Activated CD8-positive, alpha-beta memory T cell treated with anti-CD3 and anti-CD28 coated beads, Interleukin-2, amount 50 U/mL, for 1 hour (primary cell): ENCODE measurements around the gene EHBP1L1.

ENCODE experiments used
- DNase-seq: peaks from one replicate; pipeline ENCODE4 v3.0.0-alpha.2; 2020; ENCODE audit errors: extremely low read depth

Gene EHBP1L1

DNA sequence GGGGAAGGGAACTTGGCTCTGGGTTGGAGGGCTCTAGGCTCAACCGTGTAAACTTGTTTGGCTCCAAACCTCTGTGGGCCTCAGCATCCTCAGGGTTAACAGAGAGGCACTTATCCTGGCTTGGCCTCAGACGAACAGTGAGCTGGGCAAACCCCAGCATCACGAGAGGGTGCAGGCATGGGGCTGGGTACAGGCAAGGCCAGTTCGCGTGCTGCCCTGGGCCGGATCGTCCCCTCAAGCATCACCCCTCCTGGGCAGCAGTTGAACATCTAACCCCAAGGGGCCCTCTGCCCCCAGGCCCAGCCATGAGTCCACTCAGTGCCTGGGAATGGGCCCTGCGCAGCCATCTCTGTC lies 1.9 kb downstream of the EHBP1L1 start:
- no peak for DNase-seq

DNA sequence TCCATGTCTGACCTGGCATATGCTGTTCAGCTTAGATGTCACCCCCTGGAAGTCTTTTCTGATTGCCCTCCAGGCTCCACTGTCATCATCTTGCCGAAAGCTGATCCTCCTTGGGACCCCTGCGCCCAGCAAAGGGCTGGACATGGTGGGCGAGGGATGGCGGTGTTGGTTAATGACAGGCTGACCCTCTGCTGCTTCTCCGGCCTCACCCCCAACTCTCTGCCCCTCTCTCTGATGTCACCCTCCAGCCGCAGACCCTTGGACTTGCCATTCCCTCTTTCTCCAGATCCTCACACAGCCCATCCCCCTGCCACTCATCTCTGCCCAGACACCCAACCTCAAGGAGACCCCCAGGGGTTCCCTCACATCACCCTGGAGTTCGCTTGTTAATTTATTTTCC lies 2.3 kb downstream of the EHBP1L1 start:
- no peak for DNase-seq

DNA sequence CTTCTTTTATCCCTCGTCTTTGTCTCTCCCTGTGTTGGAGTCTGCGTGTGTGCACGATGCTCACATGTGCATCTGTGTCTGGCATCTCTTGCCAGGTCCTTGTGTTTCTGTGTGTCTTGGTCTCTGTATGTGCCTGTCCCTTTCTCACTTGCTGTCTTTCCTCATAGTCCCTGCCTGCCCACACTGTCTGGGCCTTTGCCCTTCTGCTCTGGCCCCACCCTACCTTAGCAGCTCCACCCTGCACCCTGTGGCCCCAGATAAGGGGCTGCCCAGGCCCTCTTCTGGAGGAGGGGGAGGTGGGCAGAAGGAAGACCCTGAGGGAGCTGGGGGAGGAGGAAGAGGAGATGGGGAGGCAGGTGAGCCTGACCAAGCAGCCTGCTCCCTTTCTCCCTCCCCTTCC lies 2.8 kb downstream of the EHBP1L1 start:
- no peak for DNase-seq

DNA sequence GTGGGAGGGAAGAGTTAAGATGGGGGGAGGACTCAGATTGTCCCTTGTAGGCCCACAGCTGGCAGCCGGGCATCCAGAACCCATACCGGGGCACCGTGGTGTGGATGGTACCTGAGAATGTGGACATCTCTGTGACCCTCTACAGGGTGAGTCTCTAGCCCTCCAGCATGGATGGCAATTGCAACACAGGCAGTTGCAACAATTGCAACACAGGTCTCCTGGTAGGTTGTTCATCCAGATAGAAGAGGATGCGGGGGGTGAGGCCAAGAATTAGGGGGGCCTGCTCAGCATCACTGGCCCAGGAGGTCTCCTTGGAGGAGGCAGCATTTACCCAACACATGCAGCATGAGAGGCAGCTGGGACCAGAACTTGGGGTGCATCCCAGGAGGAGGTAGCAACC lies 3.4 kb downstream of the EHBP1L1 start:
- no peak for DNase-seq

GRCh38 chr11:65580031-65580692 lies 4.3 kb downstream of the EHBP1L1 start:
- DNase-seq = no peak

DNA sequence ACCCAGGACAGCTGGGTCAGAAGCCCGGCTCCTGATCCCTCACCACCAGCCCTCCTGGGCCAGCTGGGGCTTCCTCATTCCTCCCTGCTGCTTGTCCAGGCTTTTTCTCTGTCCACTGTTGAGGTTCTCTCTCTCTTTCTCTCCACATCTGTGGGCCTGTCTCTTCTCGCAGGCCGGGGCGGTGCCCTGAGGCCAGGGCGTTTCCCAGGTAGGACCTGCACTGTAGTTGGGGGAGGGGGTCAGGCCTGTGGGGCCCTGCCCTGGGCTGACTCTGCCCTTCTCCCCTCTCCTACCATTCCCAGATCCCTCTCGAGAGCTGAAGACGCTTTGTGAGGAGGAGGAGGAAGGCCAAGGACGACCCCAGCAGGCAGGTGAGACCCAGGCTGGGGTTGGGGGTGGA lies 4.9 kb downstream of the EHBP1L1 start:
- no peak for DNase-seq

DNA sequence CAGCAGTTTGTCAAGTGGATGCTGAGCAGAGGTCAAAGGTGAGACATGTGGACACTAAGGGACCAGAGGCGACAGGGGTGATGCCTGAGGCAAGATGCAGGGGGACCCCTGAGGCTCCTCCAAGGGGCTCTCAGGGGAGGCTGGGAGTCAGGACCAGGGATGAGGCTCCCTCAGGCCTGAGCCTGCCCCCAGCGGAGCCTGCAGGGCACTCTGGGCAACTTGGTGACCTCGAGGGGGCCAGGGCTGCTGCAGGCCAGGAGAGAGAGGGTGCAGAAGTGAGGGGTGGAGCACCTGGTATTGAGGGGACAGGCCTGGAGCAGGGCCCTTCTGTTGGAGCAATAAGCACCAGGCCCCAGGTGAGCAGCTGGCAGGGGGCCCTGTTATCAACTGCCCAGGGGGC lies 6.1 kb downstream of the EHBP1L1 start:
- DNase-seq = no peak

- DNase-seq = no peak
Measured at GRCh38 chr11:65583589-65583988, 7.7 kb downstream of the EHBP1L1 start.

DNA sequence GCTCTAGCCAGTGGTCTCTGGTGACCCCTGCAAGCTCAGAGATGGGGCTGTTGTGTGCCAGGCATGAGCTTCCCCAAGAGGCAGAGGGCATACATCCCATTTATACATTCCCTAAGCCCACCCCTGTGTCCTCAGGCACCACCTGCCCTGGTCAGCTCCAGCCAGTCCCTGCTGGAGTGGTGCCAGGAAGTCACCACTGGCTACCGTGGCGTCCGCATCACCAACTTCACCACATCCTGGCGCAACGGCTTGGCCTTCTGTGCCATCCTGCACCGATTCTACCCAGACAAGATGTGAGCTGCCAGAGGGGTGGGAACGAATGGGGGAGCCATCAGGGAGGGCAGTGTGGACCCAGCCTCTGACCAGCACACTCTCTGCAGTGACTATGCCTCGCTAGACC lies 8.3 kb downstream of the EHBP1L1 start:
- DNase-seq = no peak

DNA sequence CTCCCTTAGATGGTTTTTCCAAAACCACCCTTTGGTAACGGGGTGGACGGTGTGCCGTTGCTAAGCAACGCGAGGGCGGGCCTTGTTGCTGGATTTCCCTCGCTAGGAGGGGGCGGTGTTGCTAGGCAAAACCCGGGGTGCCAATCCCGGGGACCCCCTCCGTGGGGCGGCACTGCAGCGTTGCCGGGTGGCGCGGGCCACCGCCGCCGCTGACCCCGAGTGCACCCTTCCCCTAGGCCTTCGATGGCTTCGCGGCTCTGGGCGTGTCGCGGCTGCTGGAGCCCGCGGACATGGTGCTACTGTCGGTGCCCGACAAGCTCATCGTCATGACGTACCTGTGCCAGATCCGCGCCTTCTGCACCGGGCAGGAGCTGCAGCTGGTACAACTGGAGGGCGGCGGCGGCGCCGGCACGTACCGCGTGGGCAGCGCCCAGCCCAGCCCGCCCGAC lies 8.9 kb downstream of the EHBP1L1 start:
- no peak for DNase-seq

GRCh38 chr11:65585396-65586246 lies 9.8 kb downstream of the EHBP1L1 start:
- DNase-seq = no peak

GRCh38 chr11:65586247-65586630 lies 10.4 kb downstream of the EHBP1L1 start:
- no peak for DNase-seq

GRCh38 chr11:65586676-65587075 lies 10.8 kb downstream of the EHBP1L1 start:
- DNase-seq = no peak

DNA sequence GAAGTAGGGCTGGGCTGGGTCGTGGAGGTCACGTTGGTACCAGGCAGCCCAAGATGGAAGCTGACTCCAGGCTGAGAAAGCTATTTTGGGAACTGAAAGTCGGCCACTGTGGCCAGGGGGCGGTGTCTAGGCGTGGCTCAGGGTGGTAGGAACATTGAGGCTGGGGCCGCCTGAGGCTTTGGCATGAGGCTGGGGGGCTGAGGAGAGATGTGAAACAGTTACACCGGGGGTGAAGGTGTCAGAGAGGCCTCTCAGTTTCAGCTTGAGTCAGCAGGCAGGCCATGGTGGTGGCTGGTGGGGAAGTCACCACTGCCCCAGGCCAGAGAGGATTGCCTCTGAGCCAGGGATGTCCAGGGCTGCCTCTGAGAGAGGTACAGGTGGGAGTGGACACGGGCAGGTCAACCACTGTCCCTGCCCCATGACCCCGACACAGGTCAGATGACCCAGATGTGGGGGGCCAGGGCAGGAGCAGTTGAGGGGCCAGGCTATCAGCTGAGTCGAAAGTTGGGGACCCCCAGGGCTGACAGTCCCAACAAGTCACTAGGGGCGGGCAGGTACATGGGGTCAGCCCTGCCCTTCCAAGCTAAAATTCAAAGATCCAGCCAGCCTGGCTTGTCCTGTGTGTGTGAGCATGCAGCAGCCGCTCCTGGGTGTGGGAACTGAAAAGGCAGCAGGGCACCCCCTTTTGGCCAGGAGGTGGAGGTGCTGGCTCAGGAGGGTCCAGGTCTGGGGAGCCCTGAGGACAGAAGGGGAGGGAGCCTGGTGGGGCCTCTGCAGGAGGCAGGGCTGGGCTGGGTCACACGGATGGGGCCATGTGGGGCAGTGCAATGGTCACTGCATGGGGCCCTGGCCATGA lies 12.6 kb downstream of the EHBP1L1 start:
- peak; percentile 62 for DNase-seq

DNA sequence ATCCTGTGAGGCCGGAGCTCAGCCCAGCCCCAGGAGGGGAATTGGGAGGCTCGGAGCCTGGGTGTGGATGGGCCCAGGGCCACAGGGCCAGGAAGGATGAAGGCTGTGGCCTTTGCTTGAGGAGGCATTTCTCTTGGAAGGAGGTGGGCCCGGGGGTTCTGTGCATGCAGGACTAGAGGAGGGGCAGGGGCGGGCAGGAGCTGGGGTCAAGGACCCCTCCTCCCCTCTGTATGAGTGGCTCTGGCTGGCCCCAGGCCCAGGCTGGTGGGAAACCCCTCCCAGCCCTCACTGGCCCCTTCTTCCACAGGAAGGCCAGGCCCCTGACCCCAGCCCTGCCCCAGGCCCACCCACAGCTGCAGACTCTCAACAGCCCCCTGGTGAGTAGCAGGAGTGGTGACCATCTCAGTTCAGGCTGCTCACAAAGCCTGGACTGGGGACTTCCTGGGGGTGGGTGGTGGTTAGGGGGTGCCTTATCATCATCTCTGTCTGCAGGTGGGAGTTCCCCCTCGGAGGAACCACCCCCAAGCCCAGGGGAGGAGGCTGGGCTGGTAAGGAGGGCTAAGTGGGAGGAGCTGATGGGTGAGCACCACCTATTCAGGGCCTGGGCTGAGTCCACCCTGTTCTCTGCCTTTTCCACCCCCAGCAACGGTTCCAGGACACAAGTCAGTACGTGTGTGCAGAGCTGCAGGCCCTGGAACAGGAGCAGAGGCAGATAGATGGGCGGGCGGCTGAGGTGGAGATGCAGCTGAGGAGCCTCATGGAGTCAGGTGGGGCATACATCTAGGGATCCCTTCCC lies 13.8 kb downstream of the EHBP1L1 start:
- no peak for DNase-seq

DNA sequence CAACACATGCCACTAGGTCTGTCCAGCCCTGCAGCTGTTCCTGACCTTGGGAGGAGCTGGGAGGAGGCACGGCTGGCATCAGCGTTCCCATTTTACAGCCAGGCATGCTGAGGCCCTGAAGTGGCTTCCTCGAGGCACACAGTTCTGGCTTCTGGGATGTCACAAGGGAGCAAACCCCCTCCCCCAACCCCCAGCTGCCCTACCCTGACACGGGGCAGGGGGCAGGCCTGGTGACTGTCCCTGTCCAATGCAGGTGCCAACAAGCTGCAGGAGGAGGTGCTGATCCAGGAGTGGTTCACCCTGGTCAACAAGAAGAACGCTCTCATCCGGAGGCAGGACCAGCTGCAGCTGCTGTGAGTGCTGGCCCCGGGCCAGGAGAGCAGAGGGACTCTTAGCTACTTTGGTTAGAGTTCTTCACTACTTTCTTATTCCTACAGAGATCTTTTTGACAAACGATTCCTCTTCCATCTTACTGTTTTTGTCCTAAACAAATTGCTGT lies 14.4 kb downstream of the EHBP1L1 start:
- DNase-seq = no peak

GRCh38 chr11:65591939-65592857 lies 16.3 kb downstream of the EHBP1L1 start:
- no peak for DNase-seq

GRCh38 chr11:65592858-65593517 lies 17.1 kb downstream of the EHBP1L1 start:
- DNase-seq = no peak

DNA sequence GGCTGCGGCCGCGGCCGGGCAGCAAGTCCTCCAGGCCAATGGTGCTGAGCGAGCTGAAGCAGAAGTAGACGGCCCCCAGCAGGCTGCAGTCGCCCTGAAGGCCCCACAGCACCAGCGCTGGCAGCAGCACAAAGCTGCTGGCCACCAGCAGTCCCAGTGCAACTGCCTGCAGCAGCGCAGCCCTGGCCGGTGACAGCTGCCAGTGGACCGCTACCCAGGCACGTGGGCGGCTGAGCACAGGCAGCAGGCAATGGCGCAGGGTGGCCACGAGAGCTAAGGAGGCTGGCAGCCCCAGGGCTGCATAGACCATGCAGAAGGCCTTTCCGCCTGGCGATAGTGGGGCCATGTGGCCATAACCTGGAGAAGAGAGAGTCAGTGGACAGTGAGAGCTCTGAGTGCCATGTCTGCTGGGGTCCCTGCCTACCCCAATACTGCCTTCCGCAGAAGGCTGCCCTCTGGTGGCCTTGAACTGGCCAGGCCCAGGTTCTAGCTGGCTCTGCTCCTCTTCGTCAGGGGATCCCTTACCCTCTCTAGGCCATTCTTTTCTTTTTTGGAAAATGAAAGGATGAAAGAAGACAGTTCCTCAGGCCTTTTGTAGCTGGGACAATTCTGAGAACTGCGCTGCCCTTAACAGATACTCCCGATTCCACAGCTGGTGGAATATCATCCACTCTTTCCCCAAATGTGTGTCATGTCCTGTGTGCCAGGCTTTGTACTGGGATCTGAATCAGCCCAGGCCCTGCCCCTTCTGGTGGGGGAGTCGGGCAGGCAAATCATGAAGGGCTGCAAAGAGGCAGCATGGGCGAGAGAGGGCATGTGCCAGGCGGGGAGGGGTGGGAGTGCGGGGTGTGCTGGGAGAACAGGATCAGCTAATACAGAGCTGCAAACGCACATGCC lies 17.9 kb downstream of the EHBP1L1 start:
- no peak for DNase-seq
